GM21381 (cell line): ENCODE results near the gene TMF1.
A peak's percentile ranks its signal among the peaks of the same experiment; 100 is the strongest.

Experiments used
- ATAC-seq: cut with Tn5 transposase; IDR thresholded peaks from one replicate; pipeline ENCODE4 v1.9.1; 2021; ENCODE audit warnings: mild to moderate bottlenecking, moderate library complexity; ENCODE audit not compliant: unreplicated experiment

The TMF1 gene

DNA sequence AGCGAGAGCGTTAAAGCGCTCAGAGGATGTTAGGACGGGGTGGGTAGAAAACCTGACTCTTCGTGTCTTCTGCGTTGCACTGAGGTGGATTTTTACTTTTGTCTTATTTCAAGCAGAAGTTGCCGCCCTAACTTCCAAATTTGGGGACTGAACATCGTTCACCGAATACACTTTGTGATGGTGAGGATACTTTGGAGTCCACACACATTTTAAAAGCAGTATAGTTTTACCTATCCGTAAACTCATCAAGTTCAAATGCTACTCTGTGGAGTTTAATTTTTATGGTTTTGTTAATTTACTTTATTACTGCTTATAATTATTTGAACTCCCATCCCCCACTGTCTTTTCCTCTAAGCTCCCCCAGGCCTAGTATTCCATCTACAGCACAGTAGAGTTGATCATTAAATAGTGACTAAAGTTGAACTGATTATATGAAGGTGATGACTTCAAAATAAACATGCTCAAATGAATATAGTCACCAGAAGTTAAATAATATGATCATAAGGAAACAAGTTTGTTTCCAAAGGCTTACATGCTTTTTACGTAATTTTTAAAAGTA lies 38.0 kb downstream of the TMF1 start:
- no peak for ATAC-seq

DNA sequence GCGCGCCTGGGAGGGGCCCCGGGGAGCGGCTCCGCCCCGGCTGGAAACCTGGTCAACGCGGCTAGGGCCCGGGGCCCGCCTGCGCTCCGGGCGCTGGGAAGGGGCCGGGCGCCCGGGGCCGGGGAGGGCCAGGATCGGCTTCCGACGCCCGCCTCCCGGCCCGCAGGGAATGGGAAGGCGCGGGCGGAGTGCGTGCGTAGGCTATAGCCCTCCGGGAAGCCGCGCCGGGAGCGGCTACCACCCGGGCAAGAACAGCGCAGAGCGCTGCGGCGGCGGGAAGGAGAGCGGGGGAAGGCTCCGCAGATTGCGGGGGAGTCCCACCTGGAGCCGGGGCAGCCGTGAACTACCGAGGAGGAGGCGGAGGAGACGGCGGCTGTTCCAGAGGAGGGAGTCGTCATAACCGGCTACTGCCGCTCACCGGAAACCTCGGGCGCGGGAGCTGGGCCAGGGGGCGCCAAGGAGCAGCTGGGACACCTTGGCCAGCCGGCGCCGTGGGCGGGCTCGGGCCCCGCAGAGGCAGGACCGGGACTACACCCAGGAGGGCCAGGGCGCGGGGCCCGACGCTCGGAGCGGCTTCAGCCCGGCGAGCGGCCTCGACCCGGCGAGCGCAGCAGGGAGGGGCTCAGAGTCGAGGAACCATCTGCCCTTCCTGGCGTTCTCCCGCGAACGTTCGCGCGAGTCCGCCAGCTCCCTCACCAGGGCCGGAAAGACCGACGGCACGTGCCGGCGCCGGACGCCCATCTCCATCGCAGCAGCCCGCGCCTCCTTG lies 38.7 kb downstream of the TMF1 start, which contains the start of gene EOGT:
Gene EOGT (minus strand): TSS at position 432 of the 769 bp plus-strand sequence. CDS start 3,838 bp downstream, outside the sequence.
- peak; percentile 82 for ATAC-seq

DNA sequence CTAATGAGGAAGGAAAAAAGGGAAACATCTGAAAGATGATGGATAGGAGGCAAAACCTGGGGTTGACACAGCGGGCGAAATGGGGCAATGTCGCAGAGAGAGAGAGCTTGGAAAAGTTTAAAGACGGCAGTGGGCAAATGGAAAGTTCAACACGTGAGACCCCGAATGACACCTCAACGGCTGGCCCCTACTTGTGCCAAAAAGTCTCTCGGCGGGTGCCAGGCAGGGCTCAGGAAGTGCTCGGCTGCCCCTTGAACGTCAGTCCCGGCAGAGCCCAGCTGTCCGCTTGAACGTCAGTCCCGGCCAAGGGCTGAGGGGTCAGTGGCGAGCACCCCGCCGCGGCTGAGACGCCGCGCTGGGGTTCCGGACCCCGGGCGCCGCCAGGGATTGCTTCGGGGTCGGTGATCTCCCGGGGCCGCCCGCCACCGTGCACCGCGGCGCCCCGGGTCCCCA lies 39.3 kb downstream of the TMF1 start:
- ATAC-seq = peak; percentile 40

DNA sequence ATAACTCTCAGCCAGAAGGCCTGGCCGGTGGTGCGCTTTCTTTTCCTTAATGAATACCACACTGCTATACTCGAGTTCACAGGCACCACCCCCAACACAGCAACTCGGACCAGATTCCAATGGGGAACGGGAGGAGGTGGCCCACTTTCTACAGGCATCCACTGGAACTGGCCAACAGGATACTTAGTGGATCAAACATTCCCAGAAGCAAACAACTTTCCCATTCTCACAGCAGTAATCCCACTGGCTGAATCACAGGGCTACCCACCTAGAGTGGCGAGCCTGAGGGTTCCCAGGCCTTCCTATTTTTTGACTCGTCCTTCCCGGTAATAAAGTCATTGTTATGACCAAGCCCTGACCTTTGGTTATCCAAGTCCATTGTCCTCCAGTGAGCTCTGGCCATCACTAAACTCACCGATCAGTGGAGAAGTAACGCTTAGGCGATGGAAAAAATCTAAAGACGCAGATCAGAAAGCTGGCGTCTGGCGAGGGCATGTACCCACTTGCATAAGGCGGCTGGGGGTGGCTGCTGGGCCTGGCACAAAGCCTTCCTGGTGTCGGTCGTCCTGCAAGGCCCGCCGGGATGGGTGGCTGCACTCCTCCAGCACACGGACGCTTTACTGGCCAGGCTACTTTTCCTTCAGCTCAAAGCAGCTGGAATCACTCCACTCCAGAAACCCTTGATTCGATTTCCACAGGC lies 39.9 kb downstream of the TMF1 start:
- ATAC-seq = no peak

DNA sequence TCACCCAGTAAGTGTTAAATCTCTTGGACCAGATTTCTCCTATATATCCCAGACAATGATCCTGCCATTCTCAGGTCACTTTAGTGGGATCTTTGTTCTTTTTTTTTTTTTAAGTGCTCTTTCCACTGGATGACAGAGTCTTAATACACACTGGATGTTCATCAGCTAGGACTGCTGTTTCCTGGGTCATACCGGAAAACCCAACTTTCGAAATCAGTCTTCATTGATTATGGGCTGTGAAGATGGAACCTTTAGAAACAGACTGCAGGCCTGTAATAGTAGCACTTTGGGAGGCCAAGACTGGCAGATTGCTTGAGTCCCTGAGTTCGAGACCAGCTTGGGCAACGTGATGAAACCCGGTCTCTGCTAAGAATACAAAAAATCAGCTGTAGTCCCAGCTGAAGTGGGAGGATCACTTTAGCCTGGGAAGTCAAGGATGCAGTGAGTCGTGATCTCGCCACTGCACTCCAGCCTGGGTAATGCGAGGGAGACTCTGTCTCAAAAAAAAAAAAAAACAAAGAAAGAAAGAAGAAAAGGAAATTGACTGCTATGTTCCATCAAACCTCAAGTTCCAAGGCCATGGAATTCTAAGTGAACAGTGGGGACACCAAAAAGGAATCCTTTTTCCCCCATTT lies 40.9 kb downstream of the TMF1 start:
- no peak for ATAC-seq

DNA sequence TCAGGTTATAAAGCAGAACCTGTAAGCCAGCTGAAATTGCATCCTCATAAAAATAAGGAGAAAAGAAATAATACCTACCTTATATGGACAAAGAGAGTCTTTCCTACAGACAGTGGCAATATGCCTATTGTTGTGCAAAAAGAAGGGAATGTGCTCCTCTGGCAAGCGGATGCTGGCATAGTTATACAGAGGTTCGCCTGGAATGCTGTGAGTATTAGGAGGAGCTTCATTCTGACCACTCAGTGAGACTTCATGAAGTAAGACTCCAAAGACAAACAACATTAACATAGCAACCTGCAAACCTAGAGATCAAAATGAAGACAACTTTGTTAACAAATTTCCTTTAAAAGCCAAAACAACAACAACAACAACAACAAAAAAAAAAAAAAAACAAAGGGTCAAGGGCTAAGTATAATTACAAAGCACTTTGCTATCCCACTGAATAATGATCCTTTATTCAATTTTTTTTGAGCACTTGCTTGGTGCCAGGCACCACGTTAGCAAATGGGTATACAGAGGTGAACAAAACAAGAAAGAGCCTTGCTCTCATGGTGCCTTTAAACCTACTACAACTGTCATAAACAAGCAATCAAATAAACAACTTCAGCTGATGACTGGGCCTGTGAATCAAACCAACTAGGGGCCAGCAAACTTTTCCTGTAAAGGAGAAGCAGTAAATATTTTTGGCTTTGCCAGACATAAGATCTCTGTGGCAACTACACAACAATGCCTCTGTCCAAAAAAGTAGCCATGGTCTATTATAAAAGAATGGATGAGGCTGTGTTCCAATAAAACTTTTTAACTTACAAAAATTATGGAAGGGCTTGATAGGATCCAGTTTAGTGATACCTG lies 42.3 kb downstream of the TMF1 start:
- ATAC-seq = no peak

DNA sequence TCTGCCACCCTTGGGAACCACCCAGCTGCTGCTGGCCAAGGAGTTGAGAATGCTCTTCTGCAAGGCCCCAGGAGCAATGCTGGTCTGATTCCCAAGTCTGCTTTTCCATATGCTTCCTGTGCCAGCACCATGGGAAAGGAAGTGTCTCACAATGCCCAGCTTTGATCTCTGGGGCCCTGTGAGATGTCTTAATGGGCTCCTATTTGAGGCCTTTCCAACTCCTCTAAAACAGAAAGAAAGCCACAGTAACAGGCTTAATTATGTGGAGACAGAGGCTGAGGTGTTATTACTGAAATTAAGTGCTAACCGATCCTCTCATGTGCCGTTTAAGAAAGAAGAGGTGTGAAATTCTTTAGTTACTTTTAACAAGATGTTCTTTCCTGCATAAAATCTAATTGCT lies 43.2 kb downstream of the TMF1 start:
- no peak for ATAC-seq

DNA sequence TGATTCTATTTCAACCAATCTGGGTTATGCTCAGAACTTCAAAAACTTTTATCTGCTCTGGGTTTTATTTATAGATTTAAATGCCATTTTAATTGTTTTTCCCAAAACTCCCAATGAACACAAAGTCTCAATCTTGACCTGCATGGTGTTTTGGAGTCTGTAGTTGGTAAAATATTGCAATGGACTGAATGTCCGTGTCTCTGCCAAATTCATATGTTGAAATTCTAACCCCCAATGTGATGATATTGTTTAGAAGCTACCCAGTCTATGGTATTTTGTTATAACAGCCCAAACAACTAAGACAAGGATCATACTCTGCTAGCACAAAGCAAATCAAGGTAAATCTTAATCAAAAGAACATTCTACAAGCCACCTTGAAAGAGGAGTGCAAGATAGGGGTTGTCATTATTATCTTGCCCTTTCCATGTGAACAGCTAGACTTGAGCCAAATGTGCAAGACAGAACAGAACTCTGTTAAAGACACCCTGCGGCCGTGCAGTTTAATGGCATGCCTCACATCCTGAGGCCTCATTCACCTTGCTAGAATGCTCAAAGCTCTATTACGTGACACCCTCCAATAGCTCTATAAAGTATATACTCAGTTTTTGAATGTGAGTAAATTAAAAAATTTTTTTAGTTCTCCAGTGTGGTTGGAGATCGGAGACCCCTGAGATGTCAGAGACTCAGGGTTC lies 46.2 kb downstream of the TMF1 start:
- ATAC-seq = no peak

DNA sequence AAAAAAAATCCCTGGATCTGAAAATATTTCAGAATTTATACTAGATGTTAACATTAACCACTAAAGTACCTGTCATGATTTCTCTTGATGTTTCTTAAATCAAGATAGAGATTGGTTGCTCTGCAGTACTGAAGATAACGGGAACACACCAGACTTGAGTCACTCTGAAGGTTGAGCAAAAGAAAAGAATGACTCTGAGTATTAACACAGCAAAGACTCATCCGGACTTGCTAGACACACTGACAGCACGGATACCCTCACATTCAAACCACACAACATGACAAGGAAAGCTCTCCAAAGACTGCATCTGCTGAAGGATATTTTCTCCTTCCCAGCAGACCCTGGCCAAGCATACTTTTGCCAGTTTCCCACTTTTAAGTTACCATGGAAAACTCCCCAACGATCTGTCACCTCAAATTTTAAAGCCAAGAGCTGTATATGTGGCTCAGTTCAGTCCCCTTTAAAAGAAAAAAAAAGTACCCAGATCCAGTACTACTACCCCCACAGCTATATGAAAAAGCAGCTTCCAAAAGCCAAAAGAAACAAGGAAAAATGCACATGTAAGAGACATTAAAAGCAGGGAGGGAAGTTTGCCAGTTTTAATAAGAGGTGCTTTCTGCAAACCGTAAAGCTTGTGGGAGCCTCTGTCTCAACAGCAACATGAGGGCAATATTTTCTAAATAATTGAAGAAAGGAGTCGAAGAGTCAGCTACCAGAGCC lies 46.9 kb downstream of the TMF1 start:
- ATAC-seq = no peak

DNA sequence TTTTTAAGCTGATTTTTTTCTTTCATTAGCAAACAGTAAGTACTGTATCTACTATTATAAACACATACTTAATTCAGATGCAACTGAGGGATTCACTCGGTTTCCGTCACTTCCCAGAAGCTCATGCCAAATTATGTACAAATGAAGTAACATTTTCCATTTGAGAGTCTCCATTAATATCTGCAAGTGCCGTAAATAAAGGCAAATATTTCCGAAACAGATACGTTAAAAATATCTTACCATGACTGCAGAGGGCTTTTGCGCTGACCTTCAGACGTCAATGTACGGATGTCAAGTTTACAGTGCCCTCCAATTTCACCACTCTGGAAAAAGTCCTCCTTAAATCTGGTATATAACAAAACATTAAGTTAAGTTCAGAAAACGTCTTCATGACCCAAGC lies 48.0 kb downstream of the TMF1 start:
- ATAC-seq = no peak

DNA sequence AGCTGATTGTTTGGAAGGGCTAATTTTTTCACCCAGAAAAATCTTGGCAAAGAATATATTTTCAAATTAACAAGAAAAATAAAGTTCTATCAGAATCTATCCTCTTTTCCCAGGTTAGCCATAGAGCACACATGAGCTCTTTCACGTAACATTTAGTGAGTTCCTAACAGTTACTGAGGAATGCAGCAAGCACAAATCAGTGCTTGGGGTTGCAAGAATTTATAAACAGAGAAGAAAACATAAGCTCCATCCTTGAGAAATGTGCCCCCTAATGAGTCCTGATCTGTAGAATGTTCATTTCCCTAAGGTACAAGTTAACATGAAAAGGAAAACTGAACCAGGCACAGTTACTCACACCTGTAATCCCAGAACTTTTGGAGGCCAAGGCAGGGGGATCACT lies 52.5 kb downstream of the TMF1 start:
- no peak for ATAC-seq

DNA sequence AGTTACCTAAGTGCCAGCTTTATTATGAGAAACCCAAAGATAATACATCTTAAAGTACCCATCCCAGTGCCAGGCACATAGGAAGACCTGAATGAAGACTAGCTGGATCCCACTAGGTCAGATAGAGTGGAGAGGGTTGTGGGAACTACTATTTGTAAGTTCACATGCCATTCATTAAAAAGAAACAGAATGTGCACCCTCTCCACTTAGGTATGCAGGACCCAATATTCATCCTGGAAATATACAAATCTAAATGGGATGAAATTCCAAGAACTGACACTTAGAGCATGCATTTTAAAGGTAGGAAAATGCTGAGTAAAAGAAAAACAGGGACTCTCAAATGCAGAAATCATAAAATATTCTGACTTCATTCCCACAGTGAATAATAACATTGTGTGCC lies 53.0 kb downstream of the TMF1 start:
- ATAC-seq = no peak

DNA sequence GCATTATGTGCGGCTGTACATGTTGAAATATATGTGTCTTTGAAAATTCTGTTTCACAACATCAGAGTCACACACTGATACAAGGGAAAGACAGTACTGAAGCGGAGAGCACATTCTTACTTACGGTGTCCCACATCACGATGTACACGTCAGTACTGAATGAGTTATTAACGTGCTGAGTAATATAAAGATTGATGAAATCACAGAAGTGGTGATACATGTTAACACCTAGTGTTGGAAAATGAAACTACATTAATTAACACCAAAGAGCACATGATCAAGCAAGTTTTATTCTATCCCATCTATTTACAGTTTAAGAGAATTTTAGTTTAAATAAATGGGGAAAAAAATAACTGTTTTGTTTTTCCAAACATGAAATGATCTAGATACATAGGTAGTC lies 54.2 kb downstream of the TMF1 start:
- ATAC-seq = peak; percentile 62

DNA sequence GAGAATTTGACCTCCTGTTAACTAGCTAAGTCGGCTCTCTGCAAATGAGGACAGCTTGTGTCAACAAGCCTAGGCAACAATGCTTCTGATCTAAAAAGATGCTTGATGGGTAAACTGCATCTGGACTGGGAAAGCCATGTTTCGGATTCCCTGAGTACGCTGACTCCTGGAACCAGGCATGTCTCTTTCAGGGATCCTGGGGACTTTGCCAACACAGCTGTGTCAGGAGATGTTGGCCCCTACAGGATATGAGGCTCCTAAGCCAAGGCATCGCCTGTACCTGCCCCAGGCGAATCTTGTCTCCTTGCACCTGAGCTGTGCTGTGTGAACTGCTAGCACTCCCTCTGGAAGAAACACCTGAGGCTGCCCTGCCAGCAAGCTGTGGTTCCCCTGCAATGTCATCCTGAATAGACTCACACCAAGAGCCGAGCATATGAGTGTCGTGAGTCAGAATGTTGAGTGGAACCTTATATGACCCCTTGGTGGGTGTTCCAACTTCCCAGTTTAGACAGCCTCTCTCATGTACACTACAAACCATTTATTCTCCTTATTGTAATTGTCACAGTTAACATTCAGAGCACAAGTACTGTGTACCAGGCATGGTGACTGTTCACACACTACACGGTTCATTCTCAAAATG lies 55.7 kb downstream of the TMF1 start:
- no peak for ATAC-seq

DNA sequence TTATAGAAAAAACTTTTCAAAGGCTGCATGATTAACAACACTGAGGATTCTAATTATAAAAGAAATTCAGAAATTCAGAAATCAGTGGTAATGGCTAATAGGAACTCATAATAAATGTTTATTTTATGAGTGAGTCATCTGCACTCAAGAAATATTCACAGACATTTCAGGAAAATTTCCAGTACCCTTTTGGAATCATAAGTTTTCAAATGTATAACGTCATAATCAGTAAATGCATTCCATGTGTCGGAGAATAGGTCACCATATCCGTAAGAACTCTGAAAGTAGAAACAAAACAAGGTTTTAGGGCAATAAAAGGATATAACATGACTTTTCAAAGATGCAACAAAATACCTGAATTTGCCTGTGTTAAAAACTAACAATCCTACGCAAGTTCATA lies 63.4 kb downstream of the TMF1 start:
- no peak for ATAC-seq

DNA sequence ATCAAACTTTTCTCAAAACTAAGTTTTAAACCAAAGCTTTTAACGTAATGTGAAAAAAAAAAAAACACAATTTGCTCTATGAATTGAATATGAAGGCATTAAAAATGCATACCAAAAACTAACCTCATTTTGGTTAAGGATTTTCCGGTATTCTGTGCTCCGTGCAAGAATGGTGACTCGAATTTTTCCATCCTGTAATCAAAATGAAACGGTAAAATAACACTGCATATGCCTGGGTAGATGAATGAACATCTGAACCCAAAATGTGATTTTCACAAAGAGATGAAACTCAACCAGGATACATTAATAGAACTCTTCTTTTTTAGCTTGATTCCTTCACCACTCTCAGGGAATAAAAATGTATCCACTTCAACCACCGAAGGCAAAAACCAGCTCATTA lies 64.8 kb downstream of the TMF1 start:
- ATAC-seq = no peak

DNA sequence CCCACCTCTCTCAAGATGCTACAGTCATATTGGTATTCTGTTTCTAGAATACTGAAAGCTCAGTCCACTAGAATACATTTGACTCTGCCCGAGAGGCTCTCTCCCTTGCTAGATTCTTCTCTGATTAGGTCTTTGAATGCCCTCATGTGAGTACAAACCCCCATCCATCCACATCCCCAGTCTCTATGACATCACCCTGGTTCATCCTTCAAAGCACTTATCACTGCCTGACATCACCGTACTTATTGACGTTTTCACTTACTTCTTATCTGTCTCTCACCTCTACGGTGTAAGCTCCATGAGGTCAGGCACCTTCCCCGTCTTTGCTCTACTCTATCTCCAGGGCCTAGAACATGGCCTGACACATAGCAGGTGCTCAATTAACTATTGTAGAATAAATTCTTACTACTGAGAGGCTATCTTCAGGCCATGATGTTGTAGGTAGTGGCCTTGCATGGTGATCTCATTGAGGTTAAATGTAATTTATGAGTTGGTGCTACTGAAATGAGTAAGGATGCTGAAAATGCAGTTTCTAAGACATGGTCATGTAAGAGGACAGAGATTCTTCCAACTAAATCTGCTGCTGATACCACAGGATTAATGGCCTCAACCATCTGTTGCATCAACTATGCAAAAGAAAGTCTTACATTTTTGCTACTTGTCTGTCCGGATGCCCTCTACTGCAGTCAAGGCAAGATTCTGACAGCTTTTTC lies 65.5 kb downstream of the TMF1 start:
- no peak for ATAC-seq

DNA sequence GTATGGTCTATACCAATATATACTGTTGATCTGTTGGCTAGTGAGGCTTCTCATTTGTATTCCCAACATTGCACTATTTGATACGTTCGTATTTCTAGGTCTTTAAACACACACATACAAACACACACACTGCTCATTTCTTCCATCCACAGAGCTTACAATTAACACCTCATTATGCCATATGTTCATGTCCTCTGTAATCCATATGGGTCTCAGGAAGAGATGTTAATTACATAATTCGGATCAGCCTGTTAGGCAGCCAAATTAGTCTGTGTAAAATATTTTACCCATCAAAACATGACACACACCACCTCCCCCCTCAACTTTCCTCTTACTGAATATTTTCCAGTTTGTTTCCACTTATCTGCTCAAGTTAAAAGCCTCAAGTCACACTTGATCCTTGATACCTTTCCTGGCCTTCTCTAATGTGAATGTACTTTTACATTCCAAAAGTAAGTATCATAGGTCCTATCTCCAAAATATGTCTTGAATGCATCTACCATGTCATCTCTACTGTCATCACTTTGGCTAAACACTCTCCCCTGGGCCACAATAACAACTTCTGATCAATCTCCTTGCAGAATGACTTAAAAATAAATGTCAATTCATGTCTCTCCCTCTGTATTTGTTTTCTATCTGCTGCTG lies 66.9 kb downstream of the TMF1 start:
- no peak for ATAC-seq
